Mesenchymal stem cell (in vitro differentiated cells and primary cell): ENCODE measurements around the gene KRT32.

Experiments
- DNase-seq: peaks from one replicate; pipeline ENCODE4 v3.0.0-alpha.2; 2013
- H2AFZ ChIP-seq: one replicate; pipeline ENCODE4 v1.6.1; 2013; ENCODE audit warnings: low read depth, mild to moderate bottlenecking, control low read depth, inconsistent platforms, low read length, moderate library complexity
- H2AK5ac ChIP-seq: 2 replicates; pipeline ENCODE4 v1.6.1; 2013; ENCODE audit warnings: low read length, moderate library complexity, mild to moderate bottlenecking, inconsistent platforms; ENCODE audit not compliant: severe bottlenecking
- H2BK120ac ChIP-seq: one replicate; pipeline ENCODE4 v1.6.1; 2013; ENCODE audit warnings: low read depth, mild to moderate bottlenecking, inconsistent platforms, low read length, moderate library complexity
- H2BK12ac ChIP-seq, 2 experiments: one replicate each; pipeline ENCODE4 v1.6.1; 2013; ENCODE audit warnings: inconsistent platforms in 2 of 2, low read length in 2 of 2, mild to moderate bottlenecking in 2 of 2, moderate library complexity in 2 of 2, control low read depth in 1 of 2
- H2BK15ac ChIP-seq: one replicate; pipeline ENCODE4 v1.6.1; 2013; ENCODE audit warnings: mild to moderate bottlenecking, low read depth, inconsistent platforms; ENCODE audit not compliant: poor library complexity, severe bottlenecking
- H2BK5ac ChIP-seq: 2 replicates; pipeline ENCODE4 v1.6.1; 2013; ENCODE audit warnings: low read depth, mild to moderate bottlenecking, low read length, control low read depth, inconsistent platforms; ENCODE audit not compliant: poor library complexity, severe bottlenecking
- H3K14ac ChIP-seq, 2 experiments: one replicate each; pipeline ENCODE4 v1.6.1; 2013; ENCODE audit warnings: inconsistent platforms in 2 of 2, low read length in 2 of 2, control low read depth in 1 of 2, mild to moderate bottlenecking in 1 of 2, moderate library complexity in 1 of 2
- H3K18ac ChIP-seq, 2 experiments: one replicate each; pipeline ENCODE4 v1.6.1; 2013; ENCODE audit warnings: inconsistent platforms in 2 of 2, low read length in 2 of 2, control low read depth in 1 of 2, low read depth in 1 of 2, mild to moderate bottlenecking in 1 of 2
- H3K23ac ChIP-seq, 2 experiments: one replicate each; pipeline ENCODE4 v1.6.1; 2013; ENCODE audit warnings: inconsistent platforms in 2 of 2, low read length in 2 of 2, mild to moderate bottlenecking in 2 of 2, moderate library complexity in 2 of 2, control low read depth in 1 of 2
- H3K27ac ChIP-seq: 2 replicates; pipeline ENCODE4 v1.5.1; 2013; ENCODE audit warnings: mild to moderate bottlenecking, moderate library complexity, low read length, control low read depth, inconsistent platforms; ENCODE audit not compliant: poor library complexity, severe bottlenecking
- H3K27me3 ChIP-seq, 2 experiments: 2 replicates each; pipeline versions ENCODE4 v1.6.1 to v1.7.0; 2013; ENCODE audit warnings: low read length in 2 of 2, mild to moderate bottlenecking in 2 of 2, moderate library complexity in 2 of 2, control low read depth in 1 of 2, inconsistent platforms in 1 of 2; ENCODE audit not compliant: control insufficient read depth in 1 of 2, insufficient read depth in 1 of 2
- H3K36me3 ChIP-seq, 2 experiments: 2 replicates each; pipeline versions ENCODE4 v1.6.1 to v1.7.0; 2013; ENCODE audit warnings: low read length in 2 of 2, control low read depth in 1 of 2, inconsistent platforms in 1 of 2, low read depth in 1 of 2, mild to moderate bottlenecking in 1 of 2; ENCODE audit not compliant: insufficient read depth in 2 of 2, control insufficient read depth in 1 of 2
- H3K4ac ChIP-seq, 2 experiments: one replicate each; pipeline ENCODE4 v1.6.1; 2013; ENCODE audit warnings: inconsistent platforms in 2 of 2, low read length in 2 of 2, mild to moderate bottlenecking in 2 of 2, moderate library complexity in 2 of 2, control low read depth in 1 of 2, low read depth in 1 of 2
- H3K4me1 ChIP-seq: 2 replicates; pipeline ENCODE4 v1.6.1; 2013; ENCODE audit warnings: low read depth, low read length, control low read depth; ENCODE audit not compliant: control insufficient read depth, insufficient read depth
- H3K4me2 ChIP-seq: 2 replicates; pipeline ENCODE4 v1.6.1; 2013; ENCODE audit warnings: low read length, mild to moderate bottlenecking, inconsistent platforms; ENCODE audit not compliant: poor library complexity, severe bottlenecking
- H3K4me3 ChIP-seq, 2 experiments: 2 replicates each; pipeline versions ENCODE4 v1.5.1 to v1.7.0; 2013; ENCODE audit warnings: low read length in 2 of 2, mild to moderate bottlenecking in 2 of 2, control low read depth in 1 of 2, low read depth in 1 of 2; ENCODE audit not compliant: insufficient read depth in 1 of 2
- H3K79me1 ChIP-seq: replicated peaks from 2 replicates; pipeline ENCODE4 v1.6.1; 2013; ENCODE audit warnings: mild to moderate bottlenecking, control low read depth, low read length, inconsistent platforms; ENCODE audit not compliant: poor library complexity, severe bottlenecking
- H3K9ac ChIP-seq: 2 replicates; pipeline ENCODE4 v1.7.0; 2013; ENCODE audit warnings: mild to moderate bottlenecking, low read length, moderate library complexity
- H3K9me3 ChIP-seq: 2 replicates; pipeline ENCODE4 v1.7.0; 2013; ENCODE audit warnings: mild to moderate bottlenecking, low read length; ENCODE audit not compliant: control insufficient read depth
- H4K8ac ChIP-seq: one replicate; pipeline ENCODE4 v1.6.1; 2013; ENCODE audit warnings: inconsistent platforms, mild to moderate bottlenecking, low read length, moderate library complexity
- H4K91ac ChIP-seq: one replicate; pipeline ENCODE4 v1.6.1; 2013; ENCODE audit warnings: mild to moderate bottlenecking, low read length, inconsistent platforms
- WGBS: methylation state at CpG from one replicate; pipeline ENCODE4 v1.1.7; 2013; ENCODE audit warnings: mixed read lengths; 5-methylcytosine and 5-hydroxymethylcytosine counted together

Gene KRT32

DNA sequence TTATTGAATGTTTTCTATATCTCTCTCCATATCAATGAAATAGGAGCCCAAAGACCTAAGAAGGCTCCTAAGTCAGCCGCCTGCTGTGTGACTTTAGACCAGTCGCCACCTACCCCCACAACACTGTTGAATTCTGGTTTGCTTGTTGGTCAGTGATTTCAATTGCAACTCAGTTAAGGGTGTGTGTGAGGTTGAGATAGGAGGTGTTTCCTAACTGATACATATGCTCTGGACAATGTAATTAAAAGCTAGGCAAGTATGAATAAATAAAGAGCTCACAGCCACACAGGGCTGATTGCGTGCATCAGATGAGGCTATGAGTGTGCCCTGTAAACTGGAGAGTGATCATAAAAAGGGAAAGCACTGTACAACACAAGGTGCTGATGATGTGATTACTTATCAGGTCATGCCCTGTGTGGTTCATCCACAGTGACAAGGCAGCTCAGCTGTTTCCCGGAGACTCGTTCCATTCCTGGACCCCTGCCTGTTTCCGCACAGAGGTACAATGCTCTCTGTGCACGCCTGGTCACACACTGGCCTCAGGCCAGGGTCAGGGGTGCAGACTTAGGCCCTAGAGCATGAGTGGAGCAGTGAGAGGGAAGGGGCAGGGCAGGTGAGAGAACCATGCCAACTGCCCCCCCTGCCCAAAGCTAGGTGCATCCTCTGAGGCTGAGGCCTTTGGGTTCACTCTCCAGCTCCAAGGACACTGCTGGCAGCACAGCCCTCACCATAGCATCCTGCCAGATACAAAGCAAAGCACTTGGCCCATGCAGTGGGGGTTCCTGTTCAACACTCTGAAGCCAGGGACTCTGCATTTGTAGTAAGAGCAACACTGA, 17.0 kb upstream of the KRT32 start:
- H3K79me1 ChIP-seq = no peaks in the 10 kb centered on the region
- H3K9ac ChIP-seq = no peak overlapping the region
- H4K91ac ChIP-seq = no peak overlapping the region
- no peak overlapping the region for H2BK5ac ChIP-seq
- H2AK5ac ChIP-seq = no peak overlapping the region
- H3K14ac ChIP-seq = no peak overlapping the region
- no peaks in the 10 kb centered on the region for H3K9me3 ChIP-seq
- H3K27me3 ChIP-seq = peaks cover 0 to 49% of the 10 kb centered on the region in 2 experiments
- H3K4me3 ChIP-seq = no peak overlapping the region
- no peak overlapping the region for H2BK12ac ChIP-seq
- no peak overlapping the region for H2BK15ac ChIP-seq
- no peak for DNase-seq
- H3K4me1 ChIP-seq = peaks cover 2% of the 10 kb centered on the region
- no peak overlapping the region for H3K27ac ChIP-seq
- H2BK120ac ChIP-seq = no peak overlapping the region
- H3K23ac ChIP-seq = no peak overlapping the region
- no peak overlapping the region for H4K8ac ChIP-seq
- no peak overlapping the region for H2AFZ ChIP-seq
- H3K4ac ChIP-seq = no peak overlapping the region
- no peak overlapping the region for H3K18ac ChIP-seq
- H3K36me3 ChIP-seq = no peaks in the 10 kb centered on the region
- 89% methylated on average over 7 of the region's 7 CpGs for WGBS
- H3K4me2 ChIP-seq = no peak overlapping the region

DNA sequence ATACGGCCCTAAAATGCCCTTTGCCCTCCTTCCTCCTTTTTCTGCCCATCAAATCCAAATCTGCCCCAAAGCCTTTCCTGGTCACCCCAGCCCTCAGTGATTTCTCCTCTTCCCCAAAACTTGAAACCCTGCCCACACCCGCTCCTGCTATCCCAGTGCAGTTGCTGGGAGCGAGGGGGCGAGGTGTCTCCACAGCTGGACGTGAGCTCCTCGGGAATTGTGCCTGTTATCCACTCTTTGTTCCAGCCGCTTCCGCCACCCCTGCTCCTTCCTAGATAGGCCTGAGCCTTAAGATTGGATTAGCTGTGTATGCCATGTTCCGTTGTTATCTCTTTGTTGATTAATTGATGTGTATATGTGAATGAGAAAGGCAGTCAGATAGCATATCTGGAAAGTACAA, 16.3 kb upstream of the KRT32 start:
- H2AFZ ChIP-seq = no peak overlapping the region
- no peak overlapping the region for H3K9ac ChIP-seq
- no peak overlapping the region for H2BK15ac ChIP-seq
- peaks cover 0 to 56% of the 10 kb centered on the region in 2 experiments for H3K27me3 ChIP-seq
- H4K91ac ChIP-seq = no peak overlapping the region
- H3K27ac ChIP-seq = no peak overlapping the region
- H3K79me1 ChIP-seq = no peaks in the 10 kb centered on the region
- no peak overlapping the region for H3K4ac ChIP-seq
- H3K4me2 ChIP-seq = no peak overlapping the region
- H3K4me1 ChIP-seq = no peaks in the 10 kb centered on the region
- no peak overlapping the region for H3K23ac ChIP-seq
- no peak overlapping the region for H3K14ac ChIP-seq
- H2BK120ac ChIP-seq = no peak overlapping the region
- H2AK5ac ChIP-seq = no peak overlapping the region
- H3K4me3 ChIP-seq = no peak overlapping the region
- H3K18ac ChIP-seq = no peak overlapping the region
- H2BK5ac ChIP-seq = no peak overlapping the region
- no peaks in the 10 kb centered on the region for H3K9me3 ChIP-seq
- H4K8ac ChIP-seq = no peak overlapping the region
- H2BK12ac ChIP-seq = no peak overlapping the region
- no peak for DNase-seq
- no peaks in the 10 kb centered on the region for H3K36me3 ChIP-seq
- WGBS = 73% methylated on average over 9 of the region's 9 CpGs

GRCh38 chr17:41481036-41481435, 13.8 kb upstream of the KRT32 start, which contains the start of gene KRT35:
TSS of gene KRT35 (minus strand) at chr17:41481151. CDS start at chr17:41481097, 54 bp downstream.
- Histone ChIP-seq H2BK120ac (no peak within 1 kb of the TSS), H3K23ac (no peak within 1 kb of the TSS), H3K9ac (no peak within 1 kb of the TSS), H3K9me3 (no peaks in the 10 kb centered on the region), H3K27me3 (peaks cover 0 to 62% of the 10 kb centered on the region in 2 experiments), H2BK5ac (no peak within 1 kb of the TSS), H2AFZ (no peak within 1 kb of the TSS), H3K18ac (no peak within 1 kb of the TSS), H3K4ac (no peak within 1 kb of the TSS), H2BK15ac (no peak within 1 kb of the TSS), H3K36me3 (no peaks in the 10 kb centered on the region), H3K27ac (no peak within 1 kb of the TSS), H2BK12ac (no peak within 1 kb of the TSS), H2AK5ac (no peak within 1 kb of the TSS), H3K79me1 (no peaks in the 10 kb centered on the region), H4K8ac (no peak within 1 kb of the TSS), H3K4me1 (no peaks in the 10 kb centered on the region), H4K91ac (no peak within 1 kb of the TSS), H3K14ac (no peak within 1 kb of the TSS), H3K4me2 (no peak within 1 kb of the TSS), H3K4me3 (no peak within 1 kb of the TSS)
- DNase-seq = no peak
- 100% methylated on average over 2 of the region's 2 CpGs for WGBS

GRCh38 chr17:41480581-41480980, 13.4 kb upstream of the KRT32 start:
- peaks cover 0 to 65% of the 10 kb centered on the region in 2 experiments for H3K27me3 ChIP-seq
- no peak overlapping the region for H3K9ac ChIP-seq
- H3K23ac ChIP-seq = no peak overlapping the region
- H3K4ac ChIP-seq = no peak overlapping the region
- no peak overlapping the region for H3K4me2 ChIP-seq
- H4K91ac ChIP-seq = no peak overlapping the region
- H2BK5ac ChIP-seq = no peak overlapping the region
- 94% methylated on average over 10 of the region's 10 CpGs for WGBS
- H2BK120ac ChIP-seq = no peak overlapping the region
- H3K18ac ChIP-seq = no peak overlapping the region
- H2BK15ac ChIP-seq = no peak overlapping the region
- no peak overlapping the region for H2BK12ac ChIP-seq
- no peaks in the 10 kb centered on the region for H3K79me1 ChIP-seq
- H3K4me3 ChIP-seq = no peak overlapping the region
- H3K9me3 ChIP-seq = no peaks in the 10 kb centered on the region
- no peak for DNase-seq
- H2AFZ ChIP-seq = no peak overlapping the region
- H2AK5ac ChIP-seq = no peak overlapping the region
- H3K14ac ChIP-seq = no peak overlapping the region
- no peaks in the 10 kb centered on the region for H3K4me1 ChIP-seq
- no peak overlapping the region for H3K27ac ChIP-seq
- no peak overlapping the region for H4K8ac ChIP-seq
- H3K36me3 ChIP-seq = no peaks in the 10 kb centered on the region
